ENCODE results near the gene SGPP2.

The SGPP2 gene

DNA sequence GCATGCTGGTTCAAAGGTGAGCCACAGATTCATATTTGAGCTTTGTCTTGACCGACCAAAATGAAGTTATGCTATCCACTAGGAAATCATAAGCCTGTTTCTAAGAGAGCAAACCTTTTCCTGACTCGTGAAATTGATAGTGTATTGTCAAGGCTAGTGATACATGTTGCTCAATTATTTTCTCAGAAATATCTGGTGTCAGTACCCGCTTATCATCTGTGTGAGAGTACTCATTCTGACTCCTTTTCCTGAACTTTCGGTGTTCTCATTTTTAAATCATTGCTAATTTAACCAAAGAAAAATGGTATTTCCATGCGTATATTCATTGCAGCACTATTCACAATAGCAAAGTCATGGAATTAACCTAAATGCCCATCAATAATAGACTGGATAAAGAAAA is 56.2 kb downstream of the SGPP2 start:
- Histone ChIP-seq H3K79me2 (ENCODE audit: insufficient read depth, low read length) (no peaks in the 10 kb centered on the region), H3K9ac (ENCODE audit: low read depth, low read length) (no peak overlapping the region), H3K4me2 (ENCODE audit: insufficient read depth, low read length) (no peak overlapping the region), H3K27ac (ENCODE audit: low read length) (no peak overlapping the region), H2AFZ (ENCODE audit: low read depth, low read length) (no peak overlapping the region), H3K27me3 (ENCODE audit: insufficient read depth, low read length, poor library complexity) (no peaks in the 10 kb centered on the region), H3K4me3 (ENCODE audit: low read depth in 1 of 2, low read length in 2 of 2) (no peak overlapping the region), H4K20me1 (ENCODE audit: insufficient read depth, low read length) (no peaks in the 10 kb centered on the region), H3K36me3 (ENCODE audit: insufficient read depth, low read length) (no peaks in the 10 kb centered on the region), H3K4me1 (ENCODE audit: insufficient read depth, low read length) (no peaks in the 10 kb centered on the region), H3K9me3 (ENCODE audit: insufficient read depth, low read length, severe bottlenecking) (no peaks in the 10 kb centered on the region)
- TF ChIP-seq, protein P1, sequence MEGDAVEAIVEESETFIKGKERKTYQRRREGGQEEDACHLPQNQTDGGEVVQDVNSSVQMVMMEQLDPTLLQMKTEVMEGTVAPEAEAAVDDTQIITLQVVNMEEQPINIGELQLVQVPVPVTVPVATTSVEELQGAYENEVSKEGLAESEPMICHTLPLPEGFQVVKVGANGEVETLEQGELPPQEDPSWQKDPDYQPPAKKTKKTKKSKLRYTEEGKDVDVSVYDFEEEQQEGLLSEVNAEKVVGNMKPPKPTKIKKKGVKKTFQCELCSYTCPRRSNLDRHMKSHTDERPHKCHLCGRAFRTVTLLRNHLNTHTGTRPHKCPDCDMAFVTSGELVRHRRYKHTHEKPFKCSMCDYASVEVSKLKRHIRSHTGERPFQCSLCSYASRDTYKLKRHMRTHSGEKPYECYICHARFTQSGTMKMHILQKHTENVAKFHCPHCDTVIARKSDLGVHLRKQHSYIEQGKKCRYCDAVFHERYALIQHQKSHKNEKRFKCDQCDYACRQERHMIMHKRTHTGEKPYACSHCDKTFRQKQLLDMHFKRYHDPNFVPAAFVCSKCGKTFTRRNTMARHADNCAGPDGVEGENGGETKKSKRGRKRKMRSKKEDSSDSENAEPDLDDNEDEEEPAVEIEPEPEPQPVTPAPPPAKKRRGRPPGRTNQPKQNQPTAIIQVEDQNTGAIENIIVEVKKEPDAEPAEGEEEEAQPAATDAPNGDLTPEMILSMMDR (IDR thresholded peaks at IDR 0.05; ENCODE audit: borderline replicate concordance, extremely low read depth, low read length, poor library complexity, severe bottlenecking), result no peak
- no peak for TF ChIP-seq EZH2 (IDR thresholded peaks at IDR 0.05; ENCODE audit: borderline replicate concordance, low read depth, low read length, severe bottlenecking)
- ATAC-seq (ENCODE audit: insufficient read depth, low read depth), result no peak
- DNase-seq, result no peak

DNA sequence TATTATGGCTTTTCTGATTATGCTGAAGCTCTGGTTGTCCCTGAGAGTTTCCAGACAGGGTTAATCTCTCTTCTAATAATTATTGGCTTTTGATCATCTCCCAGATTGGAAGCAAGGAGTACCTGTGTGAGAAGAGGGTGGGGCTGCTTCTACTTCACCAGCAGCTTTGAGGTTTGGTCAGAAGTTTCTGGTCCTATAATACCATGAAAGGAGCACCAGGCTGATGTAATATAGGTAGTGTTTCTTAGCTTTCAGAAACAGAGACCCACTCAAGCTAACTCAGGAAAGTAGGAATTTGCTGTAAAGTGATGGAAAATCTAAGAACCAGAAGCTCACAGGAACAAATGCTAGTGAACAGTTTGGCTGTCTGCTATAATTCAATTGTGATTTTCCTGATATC is 57.6 kb downstream of the SGPP2 start:
- H3K4me3 ChIP-seq (ENCODE audit: low read depth in 1 of 2, low read length in 2 of 2), result no peak overlapping the region
- no peak overlapping the region for H3K27ac ChIP-seq (ENCODE audit: low read length)
- H3K9ac ChIP-seq (ENCODE audit: low read depth, low read length), result no peak overlapping the region
- H4K20me1 ChIP-seq (ENCODE audit: insufficient read depth, low read length), result no peaks in the 10 kb centered on the region
- no peaks in the 10 kb centered on the region for H3K4me1 ChIP-seq (ENCODE audit: insufficient read depth, low read length)
- no peaks in the 10 kb centered on the region for H3K79me2 ChIP-seq (ENCODE audit: insufficient read depth, low read length)
- ATAC-seq (ENCODE audit: insufficient read depth, low read depth) (no peak), DNase-seq (no peak)
- H3K27me3 ChIP-seq (ENCODE audit: insufficient read depth, low read length, poor library complexity), result no peaks in the 10 kb centered on the region
- H3K9me3 ChIP-seq (ENCODE audit: insufficient read depth, low read length, severe bottlenecking), result no peaks in the 10 kb centered on the region
- no peaks in the 10 kb centered on the region for H3K36me3 ChIP-seq (ENCODE audit: insufficient read depth, low read length)
- TF ChIP-seq, protein P1 (IDR thresholded peaks at IDR 0.05; ENCODE audit: borderline replicate concordance, extremely low read depth, low read length, poor library complexity, severe bottlenecking), result no peak
- TF ChIP-seq EZH2 (IDR thresholded peaks at IDR 0.05; ENCODE audit: borderline replicate concordance, low read depth, low read length, severe bottlenecking), result no peak
- no peak overlapping the region for H2AFZ ChIP-seq (ENCODE audit: low read depth, low read length)
- H3K4me2 ChIP-seq (ENCODE audit: insufficient read depth, low read length), result no peak overlapping the region

DNA sequence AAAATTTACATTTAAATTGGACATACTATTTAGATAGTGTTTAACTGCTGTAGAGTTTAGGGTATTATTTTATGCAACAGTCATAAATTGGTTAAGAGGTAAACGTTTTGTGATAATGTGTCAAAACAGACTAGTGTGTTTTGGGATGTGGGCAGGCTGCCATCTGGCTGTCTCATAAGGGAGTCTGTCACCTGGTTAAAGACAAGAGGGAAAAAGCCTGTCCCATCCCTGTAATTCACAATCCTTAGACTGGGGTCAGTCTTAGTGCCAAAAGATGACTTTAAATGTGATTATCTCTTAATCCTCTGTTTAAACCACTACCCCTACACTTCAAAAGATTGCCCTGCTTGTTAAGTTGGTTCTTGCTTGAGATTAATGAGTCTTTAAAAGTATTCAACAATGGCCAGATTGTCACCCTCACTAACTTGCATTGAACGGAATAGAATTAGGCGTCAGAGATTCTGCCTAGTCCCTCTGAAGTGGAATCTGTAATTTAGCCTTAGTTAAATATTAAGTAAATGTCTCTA is 59.2 kb downstream of the SGPP2 start:
- ATAC-seq (ENCODE audit: insufficient read depth, low read depth) (no peak), DNase-seq (no peak)
- Histone ChIP-seq H3K4me2 (ENCODE audit: insufficient read depth, low read length) (no peak overlapping the region), H2AFZ (ENCODE audit: low read depth, low read length) (no peak overlapping the region), H3K9me3 (ENCODE audit: insufficient read depth, low read length, severe bottlenecking) (no peaks in the 10 kb centered on the region), H3K4me3 (ENCODE audit: low read depth in 1 of 2, low read length in 2 of 2) (no peak overlapping the region), H3K4me1 (ENCODE audit: insufficient read depth, low read length) (no peaks in the 10 kb centered on the region), H4K20me1 (ENCODE audit: insufficient read depth, low read length) (no peaks in the 10 kb centered on the region), H3K27me3 (ENCODE audit: insufficient read depth, low read length, poor library complexity) (no peaks in the 10 kb centered on the region), H3K27ac (ENCODE audit: low read length) (no peak overlapping the region), H3K9ac (ENCODE audit: low read depth, low read length) (no peak overlapping the region), H3K36me3 (ENCODE audit: insufficient read depth, low read length) (no peaks in the 10 kb centered on the region), H3K79me2 (ENCODE audit: insufficient read depth, low read length) (no peaks in the 10 kb centered on the region)
- TF ChIP-seq EZH2 (IDR thresholded peaks at IDR 0.05; ENCODE audit: borderline replicate concordance, low read depth, low read length, severe bottlenecking), result no peak
- TF ChIP-seq, protein P1 (IDR thresholded peaks at IDR 0.05; ENCODE audit: borderline replicate concordance, extremely low read depth, low read length, poor library complexity, severe bottlenecking), result no peak
